Body of pancreas (tissue), 4 donors: Measurements from ENCODE around the gene MCM8. TPM values are rescaled to one million over a fixed set of nuclear protein-coding genes. Genes with fewer than 3 reads are reported as not detected.

Source experiments
- ATAC-seq: fragments of 150-250 bp; one replicate; pipeline ENCODE4 v1.9.1; 2016
- DNase-seq, 4 donors: peaks; one replicate each; pipeline ENCODE4 v3.0.0-alpha.2; 2019
- H3K27ac ChIP-seq, 4 donors: fragments of 200-600 bp; sonication (generic); 1 replicate in 3 of 4; 2 replicates in 1 of 4; pipeline versions ENCODE4 v1.5.1 to v1.6.1; 2016 to 2019; ENCODE audit warnings: mild to moderate bottlenecking in 1 of 4, mixed read lengths in 1 of 4, moderate library complexity in 1 of 4
- H3K27me3 ChIP-seq, 2 donors: fragments of 200-600 bp; sonication (generic); one replicate each; pipeline ENCODE4 v1.6.0; 2016; ENCODE audit warnings: mild to moderate bottlenecking in 1 of 2
- H3K36me3 ChIP-seq, 2 donors: fragments of 200-600 bp; sonication (generic); replicated peaks in 1 of 2; 2 replicates each; pipeline ENCODE4 v1.5.1; 2016; ENCODE audit warnings: low read depth in 2 of 2; ENCODE audit not compliant: insufficient read depth in 1 of 2
- H3K4me1 ChIP-seq: fragments of 200-600 bp; sonication (generic); one replicate; pipeline ENCODE4 v1.6.0; 2016
- H3K4me3 ChIP-seq, 2 donors: fragments of 200-600 bp; sonication (generic); 1 replicate in 1 of 2; 2 replicates in 1 of 2; pipeline ENCODE4 v1.5.1; 2016 to 2019
- H3K9me3 ChIP-seq, 3 donors: fragments of 200-600 bp; sonication (generic); 1 replicate in 2 of 3; 2 replicates in 1 of 3; pipeline ENCODE4 v1.5.1; 2016
- POLR2A ChIP-seq, 3 donors: fragments of 450-650 bp; IDR thresholded peaks; one replicate each; pipeline ENCODE4 v1.6.1; 2016; ENCODE audit warnings: antibody characterized with exemption in 3 of 3, mild to moderate bottlenecking in 2 of 3
- WGBS, 2 donors: methylation state at CpG; one replicate each; pipeline ENCODE4 v1.1.5; 2017; 5-methylcytosine and 5-hydroxymethylcytosine counted together
- intact Hi-C: fragments of 100-400 bp; cut with DNase I; formaldehyde crosslinking; loops from one replicate; pipeline ENCODE4 v1.15.1; 2023
- small RNA-seq: library from RNA; depleted of rRNA; stranded (forward); fragments of <200 nt; gene quantifications from one replicate; pipeline ENCODE3, GENCODE V24; 2016
- total RNA-seq, 2 donors: library from RNA; depleted of rRNA; stranded (reverse); fragments of >200 nt; gene quantifications; one replicate each; pipeline ENCODE4 v1.1.0, GENCODE V29; 2016
- TF ChIP-seq, protein P1 (sequence below), 7 experiments: fragments of 450-650 bp in 4 of 7; fragments of 200-600 bp in 3 of 7; sonication (generic) in 3 of 7; IDR thresholded peaks; one replicate each; pipeline ENCODE4 v1.5.1; 2016 to 2019; ENCODE audit warnings: antibody characterized with exemption in 7 of 7

MCM8 gene
- total RNA-seq, 2 donors from 2014 or later, result 2.6 to 3.6 TPM

- H3K4me3 ChIP-seq, result no peak overlapping the region
- peaks cover 14% of the 10 kb centered on the region for H3K4me1 ChIP-seq
- no peaks in the 10 kb centered on the region for H3K27me3 ChIP-seq
- 17 to 21% methylated on average over 1 of the region's 1 CpG for WGBS, 2 donors
- no peaks in the 10 kb centered on the region for H3K36me3 ChIP-seq
- H3K27ac ChIP-seq, result no peak overlapping the region
- no peak for TF ChIP-seq POLR2A (IDR thresholded peaks at IDR 0.05)
- TF ChIP-seq, protein P1, sequence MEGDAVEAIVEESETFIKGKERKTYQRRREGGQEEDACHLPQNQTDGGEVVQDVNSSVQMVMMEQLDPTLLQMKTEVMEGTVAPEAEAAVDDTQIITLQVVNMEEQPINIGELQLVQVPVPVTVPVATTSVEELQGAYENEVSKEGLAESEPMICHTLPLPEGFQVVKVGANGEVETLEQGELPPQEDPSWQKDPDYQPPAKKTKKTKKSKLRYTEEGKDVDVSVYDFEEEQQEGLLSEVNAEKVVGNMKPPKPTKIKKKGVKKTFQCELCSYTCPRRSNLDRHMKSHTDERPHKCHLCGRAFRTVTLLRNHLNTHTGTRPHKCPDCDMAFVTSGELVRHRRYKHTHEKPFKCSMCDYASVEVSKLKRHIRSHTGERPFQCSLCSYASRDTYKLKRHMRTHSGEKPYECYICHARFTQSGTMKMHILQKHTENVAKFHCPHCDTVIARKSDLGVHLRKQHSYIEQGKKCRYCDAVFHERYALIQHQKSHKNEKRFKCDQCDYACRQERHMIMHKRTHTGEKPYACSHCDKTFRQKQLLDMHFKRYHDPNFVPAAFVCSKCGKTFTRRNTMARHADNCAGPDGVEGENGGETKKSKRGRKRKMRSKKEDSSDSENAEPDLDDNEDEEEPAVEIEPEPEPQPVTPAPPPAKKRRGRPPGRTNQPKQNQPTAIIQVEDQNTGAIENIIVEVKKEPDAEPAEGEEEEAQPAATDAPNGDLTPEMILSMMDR (IDR thresholded peaks at IDR 0.05), result no peak
- intact Hi-C loops, result no loop called here
- ATAC-seq (no peak), DNase-seq (no peak)
- no peaks in the 10 kb centered on the region for H3K9me3 ChIP-seq
Measured at GRCh38 chr20:6046432-6046831, 96.0 kb downstream of the MCM8 start.

DNA sequence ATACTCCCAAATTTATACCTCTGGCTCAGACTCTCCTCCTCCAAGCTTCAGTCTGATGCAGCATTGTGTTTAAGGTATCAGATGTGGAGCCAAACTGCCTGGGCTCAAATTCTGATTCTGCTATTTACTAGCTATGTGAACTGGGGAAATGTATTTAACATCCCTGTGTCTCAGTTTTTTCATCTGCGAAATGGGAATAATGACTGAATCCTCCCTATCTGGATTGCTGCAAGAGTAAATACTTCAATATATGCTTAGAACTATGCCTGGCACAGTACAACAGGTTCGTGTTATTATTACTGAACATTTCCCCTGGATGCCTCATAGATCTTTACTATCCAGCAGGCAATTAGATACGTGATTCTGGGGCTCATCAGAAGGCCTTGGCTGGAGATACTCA is 97.9 kb downstream of the MCM8 start:
- H3K27ac ChIP-seq, result no peak overlapping the region
- H3K9me3 ChIP-seq, result no peaks in the 10 kb centered on the region
- H3K4me3 ChIP-seq, result no peak overlapping the region
- intact Hi-C loops, result no loop called here
- H3K36me3 ChIP-seq, result no peaks in the 10 kb centered on the region
- ATAC-seq (no peak), DNase-seq (no peak)
- H3K27me3 ChIP-seq, result no peaks in the 10 kb centered on the region
- H3K4me1 ChIP-seq, result peaks cover 22% of the 10 kb centered on the region
- TF ChIP-seq, protein P1 (IDR thresholded peaks at IDR 0.05), result no peak
- TF ChIP-seq POLR2A (IDR thresholded peaks at IDR 0.05), result no peak
- 77 to 81% methylated on average over 3 of the region's 3 CpGs for WGBS, 2 donors

Small RNAs within 50 kb of the gene (small RNA-seq; reads per million reads assigned to genes)
- gene RF00019 (not detected), gene RN7SL498P (not detected)

Other genes starting within 250 kb of the MCM8 start
- 1 to 10 TPM in 1 of 2 donors, not detected in 1; 1.8 TPM for gene SHLD1, start 200.3 kb upstream of the MCM8 start, total RNA-seq
- gene CHGB, start 39.1 kb upstream of the MCM8 start, total RNA-seq, result 10 to 100 TPM; 12.5 to 30.6 TPM
- 1 to 10 TPM; 5.2 to 8.6 TPM for gene TRMT6, start 119 bp upstream of the MCM8 start, total RNA-seq
- gene CRLS1, start 55.5 kb downstream of the MCM8 start, total RNA-seq, result 100 to 1,000 TPM in 1 of 2 donors, 10 to 100 TPM in 1; 31.6 to 102 TPM
- 10 to 100 TPM; 10.9 to 11.2 TPM for gene LRRN4, start 103.4 kb downstream of the MCM8 start, total RNA-seq
- 1 to 10 TPM; 3.0 to 5.7 TPM for gene FERMT1, start 172.4 kb downstream of the MCM8 start, total RNA-seq